ENCODE results near the gene MRM2. TPM values are rescaled to one million over a fixed set of nuclear protein-coding genes. Genes with fewer than 3 reads are reported as not detected.

MRM2 gene
- total and polyA plus RNA-seq, 7 experiments from 2014 or later, result 7.1 to 58.3 (median 20.7) TPM

DNA sequence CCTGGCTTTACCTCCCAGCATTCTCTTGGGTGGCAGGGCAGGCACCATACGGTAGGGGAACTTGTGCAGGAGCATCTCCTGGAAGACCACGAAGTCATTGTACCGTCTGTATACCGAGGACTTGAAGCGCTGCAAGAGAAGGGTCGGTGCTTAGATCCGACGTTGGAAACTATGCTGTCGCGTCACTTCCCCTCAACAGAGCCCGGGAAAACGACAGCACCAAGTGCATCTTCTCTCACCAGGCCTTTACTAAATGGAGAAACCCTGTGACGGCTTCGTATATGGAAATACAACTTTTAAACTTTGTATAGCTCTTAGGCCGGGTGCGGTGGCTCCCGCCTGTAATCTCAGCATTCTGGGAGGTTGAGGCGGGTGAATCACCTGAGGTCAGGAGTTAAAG is 33.1 kb upstream of the MRM2 start:
- H3K4me1 Mint-ChIP-seq, result peaks cover 0 to 5% (median 3%) of the 10 kb centered on the region in 7 donors
- Histone ChIP-seq H3K27ac (ENCODE audit: low read depth, low read length) (no peak overlapping the region), H3K4me3 (ENCODE audit: low read length) (no peak overlapping the region), H3K27me3 (ENCODE audit: control insufficient read depth in 2 of 2, insufficient read depth in 2 of 2, low read length in 2 of 2) (no peaks in the 10 kb centered on the region), H3K4me1 (ENCODE audit: control insufficient read depth in 2 of 2, insufficient read depth in 2 of 2, low read length in 2 of 2) (no peaks in the 10 kb centered on the region), H3K36me3 (ENCODE audit: control insufficient read depth in 2 of 3, insufficient read depth in 3 of 3, low read length in 3 of 3) (peaks cover 0 to 17% (median 0%) of the 10 kb centered on the region in 3 experiments), H3K9me3 (ENCODE audit: control insufficient read depth in 2 of 3, low read length in 3 of 3) (no peaks in the 10 kb centered on the region)
- intact Hi-C loops (cut with micrococcal nuclease), result no loop called here
- no peaks in the 10 kb centered on the region for H3K27me3 Mint-ChIP-seq
- peaks cover 0 to 33% (median 4%) of the 10 kb centered on the region in 5 donors for H3K36me3 Mint-ChIP-seq
- CTCF ChIA-PET, result no interaction called here
- DNase-seq (no peak), ATAC-seq (no peak)
- no peak overlapping the region for H3K4me3 Mint-ChIP-seq
- H3K9me3 Mint-ChIP-seq, result peaks cover 0 to 2% (median 0%) of the 10 kb centered on the region in 11 donors
- H3K27ac Mint-ChIP-seq, result no peak overlapping the region
- POLR2A ChIA-PET, result interaction anchor here (0.8 kb wide), 1 partner anchor 26 kb away, joined by 3 read pairs; no protein-coding TSS in a partner anchor

DNA sequence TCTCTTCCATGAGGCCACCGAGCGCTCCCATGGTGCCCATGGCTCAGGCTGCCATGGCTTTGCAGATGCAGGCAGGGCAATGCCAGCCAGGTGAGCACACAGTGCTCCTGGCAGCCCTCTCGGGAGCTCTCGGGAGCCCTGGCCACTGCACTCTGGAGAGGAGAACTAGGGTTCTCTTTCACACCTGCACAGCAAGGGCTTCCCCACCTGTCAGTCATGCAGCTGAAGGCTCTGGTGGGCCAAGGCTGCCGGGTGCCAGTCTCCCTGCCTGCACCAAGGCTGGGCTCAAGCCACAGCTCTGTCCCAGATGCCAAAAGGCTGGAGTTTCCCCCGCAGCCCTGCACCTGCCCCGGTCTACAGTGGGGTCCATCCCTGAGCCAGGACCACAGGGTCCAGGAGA is 32.7 kb upstream of the MRM2 start:
- ChIA-PET CTCF (no interaction called here), POLR2A (interaction anchor here (0.8 kb wide), 1 partner anchor 27 kb away, joined by 3 read pairs; no protein-coding TSS in a partner anchor)
- no peaks in the 10 kb centered on the region for H3K4me1 ChIP-seq (ENCODE audit: control insufficient read depth in 2 of 2, insufficient read depth in 2 of 2, low read length in 2 of 2)
- peaks cover 0 to 17% (median 0%) of the 10 kb centered on the region in 3 experiments for H3K36me3 ChIP-seq (ENCODE audit: control insufficient read depth in 2 of 3, insufficient read depth in 3 of 3, low read length in 3 of 3)
- no peaks in the 10 kb centered on the region for H3K27me3 ChIP-seq (ENCODE audit: control insufficient read depth in 2 of 2, insufficient read depth in 2 of 2, low read length in 2 of 2)
- Mint-ChIP-seq H3K36me3 (peaks cover 0 to 33% (median 4%) of the 10 kb centered on the region in 5 donors), H3K4me1 (peaks cover 0 to under 1% (median 0%) of the 10 kb centered on the region in 7 donors), H3K9me3 (peaks cover 0 to 2% (median 0%) of the 10 kb centered on the region in 11 donors), H3K27ac (no peak overlapping the region), H3K4me3 (no peak overlapping the region), H3K27me3 (no peaks in the 10 kb centered on the region)
- no peaks in the 10 kb centered on the region for H3K9me3 ChIP-seq (ENCODE audit: control insufficient read depth in 2 of 3, low read length in 3 of 3)
- DNase-seq, result no peak
- intact Hi-C loops (cut with micrococcal nuclease), result no loop called here
- no peak overlapping the region for H3K4me3 ChIP-seq (ENCODE audit: low read length)
- H3K27ac ChIP-seq (ENCODE audit: low read depth, low read length), result no peak overlapping the region
- no peak for ATAC-seq

DNA sequence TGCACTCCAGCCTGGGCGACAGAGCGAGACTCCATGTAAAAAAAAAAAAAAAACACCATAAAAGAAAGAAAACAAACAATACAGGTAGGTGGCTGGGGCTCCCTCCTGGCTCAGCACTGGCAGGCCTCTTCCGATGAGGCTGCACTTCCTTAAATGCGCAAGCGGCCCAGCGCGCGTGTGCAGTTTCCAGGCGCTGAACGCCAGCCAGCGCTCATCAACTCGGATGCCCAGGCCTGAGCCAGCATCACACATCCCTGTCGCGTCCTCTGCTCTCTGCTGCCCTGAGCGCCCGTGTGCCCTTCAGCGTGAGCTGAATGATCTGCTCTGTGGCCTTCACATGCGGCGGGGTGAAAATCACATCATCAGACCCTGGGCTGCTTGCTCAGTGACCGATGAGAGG is 31.9 kb upstream of the MRM2 start:
- Histone ChIP-seq H3K27ac (ENCODE audit: low read depth, low read length) (no peak overlapping the region), H3K27me3 (ENCODE audit: control insufficient read depth in 2 of 2, insufficient read depth in 2 of 2, low read length in 2 of 2) (no peaks in the 10 kb centered on the region), H3K36me3 (ENCODE audit: control insufficient read depth in 2 of 3, insufficient read depth in 3 of 3, low read length in 3 of 3) (peaks cover 0 to 17% (median 0%) of the 10 kb centered on the region in 3 experiments), H3K4me1 (ENCODE audit: control insufficient read depth in 2 of 2, insufficient read depth in 2 of 2, low read length in 2 of 2) (no peaks in the 10 kb centered on the region), H3K4me3 (ENCODE audit: low read length) (no peak overlapping the region), H3K9me3 (ENCODE audit: control insufficient read depth in 2 of 3, low read length in 3 of 3) (no peaks in the 10 kb centered on the region)
- H3K9me3 Mint-ChIP-seq, result no peaks in the 10 kb centered on the region
- CTCF ChIA-PET, result no interaction called here
- ATAC-seq (no peak), DNase-seq (no peak)
- H3K27ac Mint-ChIP-seq, result no peak overlapping the region
- no peaks in the 10 kb centered on the region for H3K27me3 Mint-ChIP-seq
- no peak overlapping the region for H3K4me3 Mint-ChIP-seq
- H3K4me1 Mint-ChIP-seq, result no peaks in the 10 kb centered on the region
- intact Hi-C loops (cut with micrococcal nuclease), result no loop called here
- POLR2A ChIA-PET, result no interaction called here
- peaks cover 0 to 36% (median 4%) of the 10 kb centered on the region in 5 donors for H3K36me3 Mint-ChIP-seq

DNA sequence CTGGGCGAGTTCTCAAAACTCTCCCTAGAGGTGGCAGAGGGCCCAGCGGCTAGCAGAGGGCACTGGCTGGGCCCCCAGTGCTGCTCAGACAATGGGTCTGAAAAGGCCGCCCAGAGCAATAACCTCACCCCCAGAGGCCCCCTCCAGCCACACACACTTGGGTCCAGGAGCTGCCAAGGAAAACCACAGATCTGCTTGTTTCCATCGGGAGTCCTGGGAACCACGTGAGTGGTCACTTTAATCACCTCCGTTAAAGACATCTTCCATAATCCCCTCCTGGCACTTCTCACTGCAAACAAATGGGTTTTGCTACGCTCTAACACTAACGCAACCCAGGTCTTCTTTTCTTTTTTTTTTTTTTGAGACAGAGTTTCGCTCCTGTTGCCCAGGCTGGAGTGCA is 30.0 kb upstream of the MRM2 start:
- POLR2A ChIA-PET, result interaction anchor here (0.6 kb wide), 1 partner anchor 664 kb away, joined by 7 read pairs; no protein-coding TSS in a partner anchor
- Mint-ChIP-seq H3K4me3 (no peak overlapping the region), H3K27ac (no peak overlapping the region), H3K9me3 (no peaks in the 10 kb centered on the region), H3K36me3 (peaks cover 0 to 28% (median 4%) of the 10 kb centered on the region in 5 donors), H3K27me3 (no peaks in the 10 kb centered on the region), H3K4me1 (no peaks in the 10 kb centered on the region)
- peaks cover 0 to 17% (median 0%) of the 10 kb centered on the region in 3 experiments for H3K36me3 ChIP-seq (ENCODE audit: control insufficient read depth in 2 of 3, insufficient read depth in 3 of 3, low read length in 3 of 3)
- no peaks in the 10 kb centered on the region for H3K4me1 ChIP-seq (ENCODE audit: control insufficient read depth in 2 of 2, insufficient read depth in 2 of 2, low read length in 2 of 2)
- DNase-seq, result no peak
- H3K27me3 ChIP-seq (ENCODE audit: control insufficient read depth in 2 of 2, insufficient read depth in 2 of 2, low read length in 2 of 2), result no peaks in the 10 kb centered on the region
- no peaks in the 10 kb centered on the region for H3K9me3 ChIP-seq (ENCODE audit: control insufficient read depth in 2 of 3, low read length in 3 of 3)
- intact Hi-C loops (cut with micrococcal nuclease), result no loop called here
- no peak overlapping the region for H3K4me3 ChIP-seq (ENCODE audit: low read length)
- CTCF ChIA-PET, result no interaction called here
- no peak overlapping the region for H3K27ac ChIP-seq (ENCODE audit: low read depth, low read length)
- no peak for ATAC-seq

DNA sequence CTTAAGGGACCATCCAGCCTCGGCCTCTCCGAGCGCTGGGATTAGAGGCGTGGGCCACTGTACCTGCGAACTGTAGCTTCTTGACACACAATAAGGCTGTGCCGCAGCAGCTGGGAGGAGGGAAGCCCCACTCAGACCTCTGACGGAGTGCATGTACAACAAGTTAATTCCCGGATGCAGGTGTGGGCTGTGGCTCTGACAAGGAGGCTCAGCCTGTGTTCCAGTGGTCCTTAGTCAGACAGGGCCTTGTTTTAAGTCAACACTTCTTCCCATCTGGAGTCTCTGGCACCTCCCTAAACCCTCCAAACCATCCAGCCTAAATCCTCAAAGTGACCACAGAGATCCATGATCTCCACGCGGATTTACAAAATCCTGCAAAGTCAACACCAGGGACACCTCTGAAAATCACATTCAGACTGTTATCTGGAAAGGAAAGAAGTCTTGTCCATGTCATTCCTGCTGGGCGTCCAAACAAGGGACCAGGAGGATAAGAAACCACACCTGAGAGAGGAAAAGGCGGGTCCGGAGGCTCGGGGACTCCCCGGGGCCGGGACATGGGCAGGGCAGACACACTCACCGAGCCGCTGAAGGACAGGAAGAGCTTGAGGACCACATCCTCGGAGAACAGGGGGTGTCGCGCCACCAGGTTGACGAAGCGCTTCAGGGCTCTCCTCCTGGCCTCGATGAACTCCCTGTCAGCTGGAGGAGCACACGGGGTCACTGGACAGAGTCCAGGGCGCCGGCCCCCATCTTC is 29.4 kb upstream of the MRM2 start:
- Histone ChIP-seq H3K27ac (ENCODE audit: low read depth, low read length) (no peak overlapping the region), H3K27me3 (ENCODE audit: control insufficient read depth in 2 of 2, insufficient read depth in 2 of 2, low read length in 2 of 2) (no peaks in the 10 kb centered on the region), H3K4me3 (ENCODE audit: low read length) (no peak overlapping the region), H3K36me3 (ENCODE audit: control insufficient read depth in 2 of 3, insufficient read depth in 3 of 3, low read length in 3 of 3) (peaks cover 0 to 17% (median 0%) of the 10 kb centered on the region in 3 experiments), H3K4me1 (ENCODE audit: control insufficient read depth in 2 of 2, insufficient read depth in 2 of 2, low read length in 2 of 2) (no peaks in the 10 kb centered on the region), H3K9me3 (ENCODE audit: control insufficient read depth in 2 of 3, low read length in 3 of 3) (no peaks in the 10 kb centered on the region)
- Mint-ChIP-seq H3K4me1 (no peaks in the 10 kb centered on the region), H3K4me3 (no peak overlapping the region), H3K9me3 (no peaks in the 10 kb centered on the region), H3K27ac (no peak overlapping the region), H3K36me3 (peaks cover 0 to 25% (median 4%) of the 10 kb centered on the region in 5 donors), H3K27me3 (no peaks in the 10 kb centered on the region)
- ChIA-PET CTCF (interaction anchor here (0.6 kb wide), 1 partner anchor 804 kb away, joined by 3 read pairs; no protein-coding TSS in a partner anchor), POLR2A (no interaction called here)
- no peak for ATAC-seq
- intact Hi-C loops (cut with micrococcal nuclease), result no loop called here
- no peak for DNase-seq

DNA sequence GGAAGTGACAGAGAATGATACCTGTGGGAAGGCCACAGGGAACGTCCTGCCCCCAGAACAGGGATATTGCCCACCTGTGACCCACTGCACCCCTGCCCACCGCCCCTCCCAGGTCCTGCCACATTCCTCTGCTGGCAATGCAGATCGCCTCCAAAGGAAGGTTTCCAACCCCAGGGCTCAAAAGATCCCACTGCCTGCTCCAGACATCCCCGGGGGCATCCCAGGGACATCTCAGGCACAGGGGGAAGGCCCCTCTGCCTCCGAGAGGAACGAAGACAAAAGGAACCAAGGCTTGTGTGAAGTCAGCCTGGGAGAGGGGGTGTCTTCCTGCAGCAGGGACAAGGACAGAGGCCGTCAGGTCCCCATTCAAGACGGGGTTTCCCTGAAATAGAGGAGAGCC is 28.5 kb upstream of the MRM2 start:
- Histone ChIP-seq H3K27me3 (ENCODE audit: control insufficient read depth in 2 of 2, insufficient read depth in 2 of 2, low read length in 2 of 2) (no peaks in the 10 kb centered on the region), H3K36me3 (ENCODE audit: control insufficient read depth in 2 of 3, insufficient read depth in 3 of 3, low read length in 3 of 3) (peaks cover 0 to 17% (median 0%) of the 10 kb centered on the region in 3 experiments), H3K4me3 (ENCODE audit: low read length) (no peak overlapping the region), H3K9me3 (ENCODE audit: control insufficient read depth in 2 of 3, low read length in 3 of 3) (no peaks in the 10 kb centered on the region), H3K27ac (ENCODE audit: low read depth, low read length) (no peak overlapping the region), H3K4me1 (ENCODE audit: control insufficient read depth in 2 of 2, insufficient read depth in 2 of 2, low read length in 2 of 2) (no peaks in the 10 kb centered on the region)
- Mint-ChIP-seq H3K27ac (no peak overlapping the region), H3K36me3 (peaks cover 0 to 25% (median 4%) of the 10 kb centered on the region in 5 donors), H3K4me3 (no peak overlapping the region), H3K27me3 (no peaks in the 10 kb centered on the region), H3K4me1 (no peaks in the 10 kb centered on the region), H3K9me3 (no peaks in the 10 kb centered on the region)
- ChIA-PET POLR2A (no interaction called here), CTCF (no interaction called here)
- ATAC-seq, result no peak
- no peak for DNase-seq
- intact Hi-C loops (cut with micrococcal nuclease), result no loop called here

DNA sequence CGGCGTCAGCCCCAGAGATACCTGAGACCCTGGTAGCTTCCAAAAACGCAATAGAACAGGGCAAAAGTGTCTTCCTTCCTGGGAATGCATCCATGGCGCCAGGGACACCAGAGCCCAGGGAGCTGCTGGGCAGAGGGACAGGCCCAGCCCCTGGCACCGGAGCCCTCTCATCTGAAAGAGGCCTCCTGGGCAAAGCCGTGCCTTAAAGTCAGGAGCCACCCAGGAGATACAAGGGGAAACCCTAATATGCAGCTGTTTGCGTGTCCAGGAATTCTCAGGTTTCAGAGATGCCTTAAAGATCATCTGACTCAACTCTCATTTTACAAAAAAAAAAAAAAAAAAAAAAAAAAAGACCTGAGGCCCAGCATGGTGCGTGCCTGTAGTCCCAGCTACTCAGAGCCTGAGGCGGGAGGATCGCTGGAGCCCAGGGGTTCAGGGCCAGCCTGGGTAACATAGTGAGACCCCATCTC is 28.0 kb upstream of the MRM2 start:
- no peak overlapping the region for H3K4me3 Mint-ChIP-seq
- no peak overlapping the region for H3K27ac Mint-ChIP-seq
- ChIA-PET CTCF (no interaction called here), POLR2A (no interaction called here)
- H3K4me3 ChIP-seq (ENCODE audit: low read length), result no peak overlapping the region
- no peaks in the 10 kb centered on the region for H3K9me3 ChIP-seq (ENCODE audit: control insufficient read depth in 2 of 3, low read length in 3 of 3)
- ATAC-seq, result no peak
- intact Hi-C loops (cut with micrococcal nuclease), result no loop called here
- H3K27me3 Mint-ChIP-seq, result no peaks in the 10 kb centered on the region
- peaks cover 0 to 25% (median 4%) of the 10 kb centered on the region in 5 donors for H3K36me3 Mint-ChIP-seq
- H3K4me1 ChIP-seq (ENCODE audit: control insufficient read depth in 2 of 2, insufficient read depth in 2 of 2, low read length in 2 of 2), result no peaks in the 10 kb centered on the region
- H3K9me3 Mint-ChIP-seq, result no peaks in the 10 kb centered on the region
- H3K27ac ChIP-seq (ENCODE audit: low read depth, low read length), result no peak overlapping the region
- H3K4me1 Mint-ChIP-seq, result no peaks in the 10 kb centered on the region
- peaks cover 0 to 17% (median 0%) of the 10 kb centered on the region in 3 experiments for H3K36me3 ChIP-seq (ENCODE audit: control insufficient read depth in 2 of 3, insufficient read depth in 3 of 3, low read length in 3 of 3)
- no peak for DNase-seq
- H3K27me3 ChIP-seq (ENCODE audit: control insufficient read depth in 2 of 2, insufficient read depth in 2 of 2, low read length in 2 of 2), result no peaks in the 10 kb centered on the region
